Measurements from ENCODE around the gene CSTA.

The CSTA gene

DNA sequence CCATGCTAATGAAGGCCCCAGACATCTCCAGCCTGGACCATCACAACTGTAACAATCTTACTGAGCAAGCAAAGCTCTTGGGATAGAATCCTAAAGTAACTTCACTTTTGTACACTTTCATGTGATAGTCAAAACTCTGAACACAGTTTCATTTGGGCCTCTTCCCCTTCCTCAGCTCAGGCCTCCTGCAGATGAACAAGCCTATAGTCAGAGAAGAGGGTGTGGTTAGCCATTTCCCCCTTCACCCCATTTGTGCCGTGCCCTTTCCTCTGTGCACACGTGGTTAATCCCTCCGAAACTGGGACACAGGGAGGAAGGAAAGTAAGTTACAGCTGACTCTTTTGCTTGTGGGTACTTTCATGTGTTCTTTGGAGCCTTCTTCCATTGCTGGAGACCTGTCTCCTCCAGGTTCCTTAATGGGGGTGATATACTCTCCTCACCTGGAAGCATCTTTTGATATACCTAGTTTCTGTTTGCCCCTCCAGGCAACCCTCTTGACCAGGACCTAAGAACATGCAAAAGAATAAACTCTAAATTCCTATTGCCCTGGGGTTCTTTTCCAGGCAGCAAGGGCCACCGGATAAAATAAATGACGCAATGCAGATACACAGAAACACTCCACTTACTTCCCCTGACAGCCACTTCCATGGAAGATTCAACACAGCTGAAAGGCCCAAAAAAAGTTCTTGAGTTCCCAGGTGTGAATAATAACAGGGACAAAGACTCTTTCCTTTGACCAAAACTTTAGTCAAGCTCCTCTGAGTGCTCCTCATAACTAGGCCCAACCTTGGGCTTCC is 29.6 kb upstream of the CSTA start:
- no peak for DNase-seq (ENCODE audit: extremely low read depth, insufficient read length)
- Histone ChIP-seq H3K27me3 (replicated peaks; ENCODE audit: control insufficient read depth, insufficient read depth, low read length) (no peaks in the 10 kb centered on the region), H3K4me3 (replicated peaks; ENCODE audit: low read depth, low read length) (no peak overlapping the region), H3K36me3 (ENCODE audit: control insufficient read depth, insufficient read depth, low read length) (no peaks in the 10 kb centered on the region)
- TF ChIP-seq, protein P1, sequence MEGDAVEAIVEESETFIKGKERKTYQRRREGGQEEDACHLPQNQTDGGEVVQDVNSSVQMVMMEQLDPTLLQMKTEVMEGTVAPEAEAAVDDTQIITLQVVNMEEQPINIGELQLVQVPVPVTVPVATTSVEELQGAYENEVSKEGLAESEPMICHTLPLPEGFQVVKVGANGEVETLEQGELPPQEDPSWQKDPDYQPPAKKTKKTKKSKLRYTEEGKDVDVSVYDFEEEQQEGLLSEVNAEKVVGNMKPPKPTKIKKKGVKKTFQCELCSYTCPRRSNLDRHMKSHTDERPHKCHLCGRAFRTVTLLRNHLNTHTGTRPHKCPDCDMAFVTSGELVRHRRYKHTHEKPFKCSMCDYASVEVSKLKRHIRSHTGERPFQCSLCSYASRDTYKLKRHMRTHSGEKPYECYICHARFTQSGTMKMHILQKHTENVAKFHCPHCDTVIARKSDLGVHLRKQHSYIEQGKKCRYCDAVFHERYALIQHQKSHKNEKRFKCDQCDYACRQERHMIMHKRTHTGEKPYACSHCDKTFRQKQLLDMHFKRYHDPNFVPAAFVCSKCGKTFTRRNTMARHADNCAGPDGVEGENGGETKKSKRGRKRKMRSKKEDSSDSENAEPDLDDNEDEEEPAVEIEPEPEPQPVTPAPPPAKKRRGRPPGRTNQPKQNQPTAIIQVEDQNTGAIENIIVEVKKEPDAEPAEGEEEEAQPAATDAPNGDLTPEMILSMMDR (IDR thresholded peaks at IDR 0.05; ENCODE audit: insufficient read depth, low read length, poor library complexity, severe bottlenecking) = no peak

DNA sequence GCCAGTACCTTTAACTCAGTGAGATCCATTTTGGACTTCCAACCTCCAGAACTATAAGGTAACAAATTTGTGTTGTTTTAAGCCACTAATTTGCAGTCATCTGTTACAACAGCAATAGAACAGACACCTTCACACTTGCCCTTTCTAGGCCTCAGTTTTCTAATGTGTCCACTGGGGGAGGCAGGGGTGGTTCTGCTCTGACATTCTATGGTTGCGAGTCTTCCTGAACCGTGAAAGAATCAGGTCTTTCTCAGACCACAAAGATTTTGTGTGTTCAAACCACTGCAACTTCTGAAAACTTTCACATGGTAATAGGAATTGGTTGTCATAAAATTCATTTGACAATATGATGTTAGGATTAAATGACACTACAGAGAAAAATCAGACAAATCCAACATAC is 26.8 kb upstream of the CSTA start:
- TF ChIP-seq, protein P1 (IDR thresholded peaks at IDR 0.05; ENCODE audit: insufficient read depth, low read length, poor library complexity, severe bottlenecking) = peak; percentile 46
- H3K4me3 ChIP-seq (replicated peaks; ENCODE audit: low read depth, low read length) = no peak overlapping the region
- peak; percentile 65 for DNase-seq (ENCODE audit: extremely low read depth, insufficient read length)
- H3K27me3 ChIP-seq (replicated peaks; ENCODE audit: control insufficient read depth, insufficient read depth, low read length) = no peaks in the 10 kb centered on the region
- no peaks in the 10 kb centered on the region for H3K36me3 ChIP-seq (ENCODE audit: control insufficient read depth, insufficient read depth, low read length)

DNA sequence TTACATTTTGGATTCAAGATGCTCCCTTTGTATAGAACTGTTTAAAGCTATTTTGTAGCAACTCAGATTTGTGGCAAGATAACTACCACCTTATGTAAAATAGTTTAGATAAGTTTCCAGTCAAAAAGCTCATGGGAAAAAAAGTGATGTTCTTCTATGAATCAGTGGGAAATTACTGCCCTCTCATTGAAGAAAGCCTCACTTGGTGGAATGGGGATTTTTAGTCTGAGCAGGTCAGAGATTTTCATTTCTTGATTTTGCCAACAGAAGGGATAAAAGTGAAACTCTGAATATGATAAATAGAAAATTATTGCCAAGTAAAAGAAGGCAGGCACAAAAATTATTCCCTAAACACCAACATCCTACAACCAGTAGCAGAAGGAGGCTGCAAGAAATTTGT is 25.8 kb upstream of the CSTA start:
- TF ChIP-seq, protein P1 (IDR thresholded peaks at IDR 0.05; ENCODE audit: insufficient read depth, low read length, poor library complexity, severe bottlenecking) = no peak

DNA sequence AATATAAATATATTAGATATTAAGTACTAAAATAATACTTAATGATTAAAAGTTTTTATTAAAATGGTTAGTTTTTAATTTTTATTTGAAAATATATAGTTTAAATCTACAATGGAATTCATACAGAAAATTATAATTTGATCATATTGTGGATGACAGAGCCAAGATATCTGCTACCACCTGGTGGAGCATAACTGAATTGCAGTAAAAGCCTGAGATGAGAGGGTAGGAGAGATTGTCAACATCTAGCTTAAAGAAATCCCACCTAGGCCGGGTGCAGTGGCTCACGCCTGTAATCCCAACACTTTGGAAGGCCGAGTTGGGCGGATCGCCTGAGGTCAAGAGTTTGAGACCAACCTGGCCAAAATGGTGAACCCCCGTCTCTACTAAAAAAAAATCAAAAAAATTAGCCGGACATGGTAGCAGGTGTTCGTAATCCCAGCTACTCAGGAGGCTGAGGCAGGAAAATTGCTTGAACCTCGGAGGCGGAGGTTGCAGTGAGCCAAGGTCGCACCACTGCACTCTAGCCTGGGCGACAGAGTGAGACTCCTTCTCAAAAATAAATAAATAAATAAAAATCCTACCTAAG is 25.1 kb upstream of the CSTA start:
- DNase-seq (ENCODE audit: extremely low read depth, insufficient read length) = peak; percentile 30
- Histone ChIP-seq H3K36me3 (ENCODE audit: control insufficient read depth, insufficient read depth, low read length) (no peaks in the 10 kb centered on the region), H3K4me3 (replicated peaks; ENCODE audit: low read depth, low read length) (no peak overlapping the region), H3K27me3 (replicated peaks; ENCODE audit: control insufficient read depth, insufficient read depth, low read length) (no peaks in the 10 kb centered on the region)
- TF ChIP-seq, protein P1 (IDR thresholded peaks at IDR 0.05; ENCODE audit: insufficient read depth, low read length, poor library complexity, severe bottlenecking) = peak; percentile 69

More for the DNA sequence above, 25.8 kb upstream of the CSTA start:
- Histone ChIP-seq H3K36me3 (ENCODE audit: control insufficient read depth, insufficient read depth, low read length) (no peaks in the 10 kb centered on the region), H3K4me3 (replicated peaks; ENCODE audit: low read depth, low read length) (no peak overlapping the region), H3K27me3 (replicated peaks; ENCODE audit: control insufficient read depth, insufficient read depth, low read length) (no peaks in the 10 kb centered on the region)
- peak; percentile 41 for DNase-seq (ENCODE audit: extremely low read depth, insufficient read length)

DNA sequence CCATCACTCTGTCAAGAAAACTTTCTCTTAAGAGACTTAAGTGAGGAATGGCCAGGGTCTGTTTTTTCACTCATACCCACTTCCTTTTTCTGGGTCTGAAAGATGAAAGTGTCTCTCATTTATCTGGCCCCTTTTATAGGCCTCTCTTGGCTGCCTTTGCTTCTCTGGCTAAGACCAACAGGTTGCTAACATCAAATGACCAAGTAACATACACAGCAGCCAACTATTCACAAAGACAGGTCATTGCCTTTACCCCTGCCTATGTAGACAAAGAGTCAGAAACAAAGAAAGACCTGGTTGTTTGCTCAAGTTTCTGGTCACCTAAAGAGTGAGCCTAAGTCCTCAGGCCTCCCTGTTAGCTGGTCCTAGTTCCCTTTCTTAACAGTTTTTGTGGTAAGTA is 24.0 kb upstream of the CSTA start:
- peak; percentile 44 for DNase-seq (ENCODE audit: extremely low read depth, insufficient read length)
- no peak overlapping the region for H3K4me3 ChIP-seq (replicated peaks; ENCODE audit: low read depth, low read length)
- H3K27me3 ChIP-seq (replicated peaks; ENCODE audit: control insufficient read depth, insufficient read depth, low read length) = no peaks in the 10 kb centered on the region
- H3K36me3 ChIP-seq (ENCODE audit: control insufficient read depth, insufficient read depth, low read length) = no peaks in the 10 kb centered on the region
- TF ChIP-seq, protein P1 (IDR thresholded peaks at IDR 0.05; ENCODE audit: insufficient read depth, low read length, poor library complexity, severe bottlenecking) = no peak
